HT-29 (cell line): Measurements from ENCODE around the gene ZFYVE9. TPM values are rescaled to one million over a fixed set of nuclear protein-coding genes. Genes with fewer than 3 reads are reported as not detected.
"Not testable (repeated sequence)": the region's sequence is repeated elsewhere in the genome, so short reads cannot be mapped to it uniquely, and the experiment has no call there.

Source experiments
- DNase-seq: peaks from one replicate; pipeline ENCODE4 v3.0.0-alpha.2; 2015; ENCODE audit warnings: low spot score
- total RNA-seq: library from RNA; depleted of rRNA; stranded (reverse); fragments of >200 nt; shearing (Covaris generic); gene quantifications from 2 replicates; pipeline ENCODE4 v1.2.3, GENCODE V29; 2014; rRNA removed

Gene ZFYVE9
- total RNA-seq, 1 experiment from 2014 or later = 6.3 TPM

- peak; percentile 70 for DNase-seq
Measured at GRCh38 chr1:52368383-52369172, 226.7 kb downstream of the ZFYVE9 start.

- DNase-seq = not testable (repeated sequence)
Measured at GRCh38 chr1:52369851-52370250, 228.0 kb downstream of the ZFYVE9 start.

- DNase-seq = no peak
Measured at GRCh38 chr1:52385376-52385775, 243.5 kb downstream of the ZFYVE9 start.

- no peak for DNase-seq
Measured at GRCh38 chr1:52386458-52386857, 244.6 kb downstream of the ZFYVE9 start.

GRCh38 chr1:52393174-52393573, 251.3 kb downstream of the ZFYVE9 start:
- DNase-seq = no peak

Other genes with a start within 250 kb of the ZFYVE9 start
- gene RAB3B, start 151.4 kb upstream of the ZFYVE9 start, total RNA-seq = 0.20 and 0.26 TPM in 2 replicates
- 20.7 and 24.5 TPM in 2 replicates for gene KTI12, start 108.3 kb upstream of the ZFYVE9 start, total RNA-seq
- gene TXNDC12, start 86.9 kb upstream of the ZFYVE9 start, total RNA-seq = 27.3 and 28.7 TPM in 2 replicates
- 19.0 and 22.6 TPM in 2 replicates for gene BTF3L4, start 85.8 kb upstream of the ZFYVE9 start, total RNA-seq
- gene CC2D1B, start 224.1 kb downstream of the ZFYVE9 start, total RNA-seq = 32.5 and 32.9 TPM in 2 replicates